Caco-2 (cell line): ENCODE measurements around the gene ADGRL1. TPM values are rescaled to one million over a fixed set of nuclear protein-coding genes. Genes with fewer than 3 reads are reported as not detected.
"Not testable (repeated sequence)": the region's sequence is repeated elsewhere in the genome, so short reads cannot be mapped to it uniquely, and the experiment has no call there.

Source experiments
- BruUV-seq: library from RNA; stranded (reverse); fragments of 400-500 nt; replicated peaks from 2 replicates; lab custom pipeline; 2021; lab: Mats Ljungman, UMichigan
- CTCF ChIA-PET: fragments of 300-600 bp; sonication (Branson Sonifier 250); formaldehyde crosslinking; loops from one replicate; lab custom pipeline; 2022; ENCODE audit warnings: antibody characterized with exemption; lab: Charles Lee
- POLR2A ChIA-PET: fragments of 300-600 bp; sonication (Branson Sonifier 250); formaldehyde crosslinking; loops from one replicate; lab custom pipeline; 2022; ENCODE audit warnings: antibody characterized with exemption; lab: Charles Lee
- DNase-seq, 2 experiments: peaks; one replicate each; pipeline versions ENCODE4 v3.0.0 to v3.0.0-alpha.2; 2020 to 2022
- H3K27me3 ChIP-seq: replicated peaks from 2 replicates; pipeline ENCODE4 v1.6.0; 2011; ENCODE audit warnings: low read length; ENCODE audit not compliant: control insufficient read depth, insufficient read depth
- H3K36me3 ChIP-seq: 2 replicates; pipeline ENCODE4 v1.5.1; 2011; ENCODE audit warnings: low read length; ENCODE audit not compliant: control insufficient read depth, insufficient read depth
- H3K4me1 ChIP-seq: fragments of 250-450 bp; sonication (Bioruptor Pico); 2 replicates; pipeline ENCODE4 v1.5.1; 2020; ENCODE audit warnings: mild to moderate bottlenecking
- H3K4me3 ChIP-seq: 2 replicates; pipeline ENCODE4 v1.5.1; 2011; ENCODE audit warnings: low read depth, mild to moderate bottlenecking, control low read depth, low read length
- H3K9me3 ChIP-seq: fragments of 250-450 bp; sonication (Bioruptor Pico); 2 replicates; pipeline ENCODE4 v1.5.1; 2020; ENCODE audit warnings: mild to moderate bottlenecking, moderate library complexity
- H3K27ac Mint-ChIP-seq: one replicate; pipeline ENCODE4 v1.8.0; 2022; ENCODE audit warnings: mixed read lengths; ENCODE audit not compliant: unreplicated experiment
- H3K27me3 Mint-ChIP-seq: one replicate; pipeline ENCODE4 v1.8.0; 2022; ENCODE audit warnings: mixed read lengths; ENCODE audit not compliant: insufficient read depth, unreplicated experiment
- H3K36me3 Mint-ChIP-seq: one replicate; pipeline ENCODE4 v1.8.0; 2022; ENCODE audit warnings: mild to moderate bottlenecking, mixed read lengths; ENCODE audit not compliant: insufficient read depth, unreplicated experiment
- H3K4me1 Mint-ChIP-seq: one replicate; pipeline ENCODE4 v1.8.0; 2022; ENCODE audit warnings: low read depth, mixed read lengths; ENCODE audit not compliant: unreplicated experiment
- H3K4me3 Mint-ChIP-seq: one replicate; pipeline ENCODE4 v1.8.0; 2022; ENCODE audit warnings: mild to moderate bottlenecking, moderate library complexity, mixed read lengths; ENCODE audit not compliant: unreplicated experiment
- H3K9me3 Mint-ChIP-seq: one replicate; pipeline ENCODE4 v1.8.0; 2022; ENCODE audit warnings: mixed read lengths; ENCODE audit not compliant: unreplicated experiment
- CTCF ChIP-seq, 2 experiments: fragments of 200-600 bp in 1 of 2; IDR thresholded peaks; 1 replicate in 1 of 2; 2 replicates in 1 of 2; pipeline versions ENCODE4 v1.5.1 to v1.8.0; 2011 to 2022; ENCODE audit warnings: antibody characterized with exemption in 1 of 2, control low read depth in 1 of 2, inconsistent platforms in 1 of 2, low read depth in 1 of 2, low read length in 1 of 2, mild to moderate bottlenecking in 1 of 2, moderate library complexity in 1 of 2; ENCODE audit not compliant: insufficient read depth in 1 of 2, severe bottlenecking in 1 of 2, unreplicated experiment in 1 of 2
- intact Hi-C: fragments of 100-400 bp; cut with micrococcal nuclease; formaldehyde crosslinking; loops from one replicate; pipeline ENCODE4 v1.10.0; 2022; ENCODE audit not compliant: unreplicated experiment
- total RNA-seq: library from RNA; stranded (reverse); gene quantifications from 2 replicates; pipeline ENCODE4 v1.2.3, GENCODE V29; 2022

ADGRL1 gene
- total RNA-seq, 1 experiment from 2014 or later: 17.6 TPM

GRCh38 chr19:14183741-14184350 lies 22.1 kb downstream of the ADGRL1 start:
- CTCF ChIA-PET: no interaction called here
- Mint-ChIP-seq H3K36me3 (no peaks in the 10 kb centered on the region), H3K4me3 (no peak overlapping the region), H3K27me3 (no peaks in the 10 kb centered on the region), H3K4me1 (no peaks in the 10 kb centered on the region), H3K9me3 (no peaks in the 10 kb centered on the region), H3K27ac (no peak overlapping the region)
- H3K27me3 ChIP-seq: no peaks in the 10 kb centered on the region
- H3K4me3 ChIP-seq: no peak overlapping the region
- no peak for TF ChIP-seq CTCF (IDR thresholded peaks at IDR 0.05; ENCODE audit: insufficient read depth in 1 of 2, low read depth in 1 of 2, low read length in 1 of 2, severe bottlenecking in 1 of 2, unreplicated experiment in 1 of 2)
- no TSS peak for BruUV-seq
- H3K36me3 ChIP-seq: no peaks in the 10 kb centered on the region
- intact Hi-C loops: no loop called here
- no peaks in the 10 kb centered on the region for H3K4me1 ChIP-seq
- no peaks in the 10 kb centered on the region for H3K9me3 ChIP-seq
- no peak for DNase-seq
- POLR2A ChIA-PET: interaction anchor here (0.6 kb wide), 1 partner anchor 281 kb away, joined by 4 read pairs; no protein-coding TSS in a partner anchor

DNA sequence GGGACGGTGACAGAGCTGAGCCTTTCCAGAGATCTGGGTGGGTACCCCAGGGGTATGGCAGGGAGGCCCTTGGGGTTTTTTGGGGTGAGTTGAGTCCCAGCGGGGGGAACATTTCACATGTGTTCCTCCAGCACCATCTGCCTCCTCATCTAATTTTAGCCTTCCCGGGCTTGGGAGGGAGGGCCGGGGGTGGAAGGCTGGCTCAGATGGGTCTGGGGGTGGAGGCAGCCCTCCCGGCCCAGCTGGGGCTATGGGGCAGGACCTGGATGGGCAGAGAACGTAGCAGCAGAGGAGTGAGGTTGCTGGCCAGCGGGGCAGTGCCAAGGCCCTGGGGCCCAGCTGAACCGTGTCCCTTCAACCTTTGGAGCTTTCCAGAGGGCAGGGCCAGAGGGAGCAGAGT lies 23.5 kb downstream of the ADGRL1 start:
- Histone ChIP-seq H3K36me3 (no peaks in the 10 kb centered on the region), H3K9me3 (no peaks in the 10 kb centered on the region), H3K27me3 (no peaks in the 10 kb centered on the region), H3K4me1 (no peaks in the 10 kb centered on the region), H3K4me3 (no peak overlapping the region)
- no peak overlapping the region for H3K4me3 Mint-ChIP-seq
- no peaks in the 10 kb centered on the region for H3K9me3 Mint-ChIP-seq
- no peak for TF ChIP-seq CTCF (IDR thresholded peaks at IDR 0.05; ENCODE audit: insufficient read depth in 1 of 2, low read depth in 1 of 2, low read length in 1 of 2, severe bottlenecking in 1 of 2, unreplicated experiment in 1 of 2)
- intact Hi-C loops: no loop called here
- H3K36me3 Mint-ChIP-seq: no peaks in the 10 kb centered on the region
- DNase-seq: no peak
- no peaks in the 10 kb centered on the region for H3K4me1 Mint-ChIP-seq
- H3K27me3 Mint-ChIP-seq: no peaks in the 10 kb centered on the region
- H3K27ac Mint-ChIP-seq: no peak overlapping the region
- POLR2A ChIA-PET: no interaction called here
- no TSS peak for BruUV-seq
- CTCF ChIA-PET: no interaction called here

DNA sequence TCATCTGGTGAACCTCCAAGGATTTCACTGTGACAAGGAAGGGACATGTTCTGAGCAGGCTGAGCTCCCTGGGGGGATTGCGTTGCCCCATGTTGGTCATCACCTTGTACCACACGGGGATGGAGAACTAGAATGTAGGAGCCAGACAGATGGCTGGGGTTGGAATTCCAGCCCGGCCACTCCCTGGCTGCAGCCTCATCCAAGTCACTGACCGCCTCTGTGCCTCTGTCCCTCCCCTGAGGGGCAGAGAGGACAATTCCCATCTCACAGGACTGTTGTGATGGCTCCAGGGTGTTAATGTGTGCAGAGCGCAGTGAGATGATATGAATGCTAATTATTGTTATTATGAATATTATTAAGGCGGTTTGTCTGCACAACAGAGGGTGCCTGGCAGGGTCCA lies 24.1 kb downstream of the ADGRL1 start:
- TF ChIP-seq CTCF (IDR thresholded peaks at IDR 0.05; ENCODE audit: insufficient read depth in 1 of 2, low read depth in 1 of 2, low read length in 1 of 2, severe bottlenecking in 1 of 2, unreplicated experiment in 1 of 2): no peak
- H3K4me1 Mint-ChIP-seq: no peaks in the 10 kb centered on the region
- no peaks in the 10 kb centered on the region for H3K9me3 Mint-ChIP-seq
- Histone ChIP-seq H3K9me3 (no peaks in the 10 kb centered on the region), H3K27me3 (no peaks in the 10 kb centered on the region), H3K4me1 (no peaks in the 10 kb centered on the region), H3K36me3 (no peaks in the 10 kb centered on the region), H3K4me3 (no peak overlapping the region)
- H3K27me3 Mint-ChIP-seq: no peaks in the 10 kb centered on the region
- intact Hi-C loops: no loop called here
- DNase-seq: no peak
- H3K36me3 Mint-ChIP-seq: no peaks in the 10 kb centered on the region
- CTCF ChIA-PET: no interaction called here
- no TSS peak for BruUV-seq
- no peak overlapping the region for H3K4me3 Mint-ChIP-seq
- POLR2A ChIA-PET: no interaction called here
- no peak overlapping the region for H3K27ac Mint-ChIP-seq

- H3K4me1 Mint-ChIP-seq, CTCF ChIA-PET, H3K36me3 Mint-ChIP-seq, BruUV-seq, DNase-seq, H3K4me1 ChIP-seq, H3K27ac Mint-ChIP-seq, H3K9me3 ChIP-seq, POLR2A ChIA-PET, H3K27me3 ChIP-seq, H3K4me3 ChIP-seq, intact Hi-C loops, H3K36me3 ChIP-seq, H3K27me3 Mint-ChIP-seq, H3K9me3 Mint-ChIP-seq, H3K4me3 Mint-ChIP-seq: not testable (repeated sequence)
Measured at GRCh38 chr19:14181199-14181598, 24.8 kb downstream of the ADGRL1 start.
